Mucosa of rectum (tissue), 2 donors: ENCODE measurements around the gene ERFE.
A peak's percentile ranks its signal among the peaks of the same experiment; 100 is the strongest.

Source experiments
- H3K27ac ChIP-seq, 2 donors: one replicate each; pipeline ENCODE4 v1.7.0; 2013; ENCODE audit warnings: inconsistent platforms in 2 of 2, low read depth in 2 of 2, low read length in 2 of 2
- H3K27me3 ChIP-seq, 2 donors: one replicate each; pipeline ENCODE4 v1.7.0; 2013; ENCODE audit warnings: low read length in 2 of 2; ENCODE audit not compliant: control insufficient read depth in 2 of 2, insufficient read depth in 2 of 2
- H3K36me3 ChIP-seq, 2 donors: one replicate each; pipeline ENCODE4 v1.7.0; 2013; ENCODE audit warnings: low read length in 2 of 2; ENCODE audit not compliant: control insufficient read depth in 2 of 2, insufficient read depth in 2 of 2
- H3K4me1 ChIP-seq, 2 donors: one replicate each; pipeline ENCODE4 v1.7.0; 2013; ENCODE audit warnings: low read length in 2 of 2, mild to moderate bottlenecking in 1 of 2; ENCODE audit not compliant: control insufficient read depth in 2 of 2, insufficient read depth in 2 of 2
- H3K4me3 ChIP-seq, 2 donors: one replicate each; pipeline ENCODE4 v1.7.0; 2013; ENCODE audit warnings: low read length in 2 of 2
- H3K9ac ChIP-seq, 2 donors: one replicate each; pipeline ENCODE4 v1.7.0; 2013; ENCODE audit warnings: low read length in 2 of 2, low read depth in 1 of 2, mild to moderate bottlenecking in 1 of 2
- H3K9me3 ChIP-seq, 2 donors: one replicate each; pipeline ENCODE4 v1.7.0; 2013; ENCODE audit warnings: low read length in 2 of 2; ENCODE audit not compliant: control insufficient read depth in 2 of 2
- donor health status: healthy.
- donor health status: Normal muscosa, but diverticular disease.

The ERFE gene

GRCh38 chr2:238140040-238140439, 18.7 kb upstream of the ERFE start:
- Histone ChIP-seq H3K9me3 (no peaks in the 10 kb centered on the region), H3K4me1 (peaks cover 16 to 17% of the 10 kb centered on the region in 2 donors), H3K27ac (no peak overlapping the region), H3K4me3 (no peak overlapping the region), H3K36me3 (no peaks in the 10 kb centered on the region), H3K27me3 (peaks cover 0 to 5% of the 10 kb centered on the region in 2 donors), H3K9ac (no peak overlapping the region)

- Histone ChIP-seq H3K36me3 (no peaks in the 10 kb centered on the region), H3K4me3 (no peak overlapping the region), H3K9me3 (no peaks in the 10 kb centered on the region), H3K4me1 (peaks cover 16 to 17% of the 10 kb centered on the region in 2 donors), H3K27me3 (peaks cover 0 to 5% of the 10 kb centered on the region in 2 donors), H3K27ac (no peak overlapping the region), H3K9ac (no peak overlapping the region)
Observed at GRCh38 chr2:238140721-238141540, 17.8 kb upstream of the ERFE start.

- no peak overlapping the region for H3K4me3 ChIP-seq
- H3K9me3 ChIP-seq = no peaks in the 10 kb centered on the region
- H3K27me3 ChIP-seq = peaks cover 0 to 5% of the 10 kb centered on the region in 2 donors
- peak overlapping the region in 1 of 2 donors; percentile 37 for H3K9ac ChIP-seq
- peaks cover 16 to 17% of the 10 kb centered on the region in 2 donors for H3K4me1 ChIP-seq
- peak overlapping the region in 1 of 2 donors; percentile 28 for H3K27ac ChIP-seq
- no peaks in the 10 kb centered on the region for H3K36me3 ChIP-seq
Observed at GRCh38 chr2:238141541-238142318, 17.0 kb upstream of the ERFE start.

- H3K4me1 ChIP-seq = peaks cover 16 to 17% of the 10 kb centered on the region in 2 donors
- H3K27ac ChIP-seq = no peak overlapping the region
- no peak overlapping the region for H3K4me3 ChIP-seq
- H3K36me3 ChIP-seq = no peaks in the 10 kb centered on the region
- peaks cover 0 to 5% of the 10 kb centered on the region in 2 donors for H3K27me3 ChIP-seq
- no peaks in the 10 kb centered on the region for H3K9me3 ChIP-seq
- H3K9ac ChIP-seq = peak overlapping the region in 1 of 2 donors; percentile 37
Observed at GRCh38 chr2:238142382-238143205, 16.2 kb upstream of the ERFE start.

- Histone ChIP-seq H3K4me3 (no peak overlapping the region), H3K27me3 (peaks cover 0 to 5% of the 10 kb centered on the region in 2 donors), H3K36me3 (no peaks in the 10 kb centered on the region), H3K4me1 (peaks cover 16 to 17% of the 10 kb centered on the region in 2 donors), H3K27ac (no peak overlapping the region), H3K9me3 (no peaks in the 10 kb centered on the region), H3K9ac (no peak overlapping the region)
Observed at GRCh38 chr2:238143239-238143951, 15.4 kb upstream of the ERFE start.

- H3K27me3 ChIP-seq = peaks cover 0 to 5% of the 10 kb centered on the region in 2 donors
- H3K27ac ChIP-seq = no peak overlapping the region
- no peaks in the 10 kb centered on the region for H3K9me3 ChIP-seq
- no peak overlapping the region for H3K4me3 ChIP-seq
- peaks cover 16 to 17% of the 10 kb centered on the region in 2 donors for H3K4me1 ChIP-seq
- H3K9ac ChIP-seq = no peak overlapping the region
- no peaks in the 10 kb centered on the region for H3K36me3 ChIP-seq
Observed at GRCh38 chr2:238144262-238144661, 14.5 kb upstream of the ERFE start.

- H3K27ac ChIP-seq = no peak overlapping the region
- H3K36me3 ChIP-seq = no peaks in the 10 kb centered on the region
- H3K4me3 ChIP-seq = no peak overlapping the region
- no peak overlapping the region for H3K9ac ChIP-seq
- H3K4me1 ChIP-seq = peaks cover 15 to 16% of the 10 kb centered on the region in 2 donors
- H3K9me3 ChIP-seq = no peaks in the 10 kb centered on the region
- peaks cover 0 to 5% of the 10 kb centered on the region in 2 donors for H3K27me3 ChIP-seq
Observed at GRCh38 chr2:238145046-238145445, 13.7 kb upstream of the ERFE start.

GRCh38 chr2:238145851-238146250, 12.9 kb upstream of the ERFE start:
- Histone ChIP-seq H3K36me3 (no peaks in the 10 kb centered on the region), H3K9ac (no peak overlapping the region), H3K4me1 (peaks cover 15 to 16% of the 10 kb centered on the region in 2 donors), H3K27ac (no peak overlapping the region), H3K9me3 (no peaks in the 10 kb centered on the region), H3K4me3 (no peak overlapping the region), H3K27me3 (peaks cover 0 to 3% of the 10 kb centered on the region in 2 donors)

GRCh38 chr2:238146884-238147544, 11.8 kb upstream of the ERFE start:
- H3K4me1 ChIP-seq = peaks cover 5 to 7% of the 10 kb centered on the region in 2 donors
- no peak overlapping the region for H3K27ac ChIP-seq
- no peaks in the 10 kb centered on the region for H3K36me3 ChIP-seq
- no peaks in the 10 kb centered on the region for H3K9me3 ChIP-seq
- H3K27me3 ChIP-seq = peaks cover 0 to 3% of the 10 kb centered on the region in 2 donors
- H3K9ac ChIP-seq = no peak overlapping the region
- H3K4me3 ChIP-seq = no peak overlapping the region
